OCI-LY3 (cell line): ENCODE results near the gene GMEB1.
A peak's percentile ranks its signal among the peaks of the same experiment; 100 is the strongest.
"Not testable (repeated sequence)": the region's sequence is repeated elsewhere in the genome, so short reads cannot be mapped to it uniquely, and the experiment has no call there.

ENCODE experiments used
- H2AFZ ChIP-seq: fragments of 200-600, 300-600 bp; shearing (Covaris generic); 2 replicates; pipeline ENCODE4 v1.6.0; 2014; ENCODE audit warnings: antibody characterized with exemption, low read depth, low read length
- H3K27ac ChIP-seq: fragments of 200-600, 300-600 bp; sonication (generic); 2 replicates; pipeline ENCODE4 v1.5.1; 2014; ENCODE audit warnings: mild to moderate bottlenecking, low read length, moderate library complexity, mixed read lengths
- H3K27me3 ChIP-seq: fragments of 200-600, 300-600 bp; sonication (generic); 2 replicates; pipeline ENCODE4 v1.6.1; 2014; ENCODE audit warnings: low read depth, low read length, mixed read lengths
- H3K36me3 ChIP-seq: fragments of 200-600, 300-600 bp; sonication (generic); replicated peaks from 2 replicates; pipeline ENCODE3; 2014; ENCODE audit warnings: low read depth, low read length, mixed read lengths
- H3K4me1 ChIP-seq: fragments of 300-600, 200-600 bp; sonication (generic); 2 replicates; pipeline ENCODE4 v1.6.1; 2014; ENCODE audit warnings: low read length, mixed read lengths
- H3K4me2 ChIP-seq: fragments of 200-600, 300-600 bp; sonication (generic); 2 replicates; pipeline ENCODE4 v1.6.1; 2014; ENCODE audit warnings: low read length, mixed read lengths
- H3K4me3 ChIP-seq: fragments of 300-600, 200-600 bp; sonication (generic); 2 replicates; pipeline ENCODE4 v1.5.1; 2014; ENCODE audit warnings: antibody characterized with exemption, mild to moderate bottlenecking, low read length, moderate library complexity
- H3K79me2 ChIP-seq: fragments of 300-600, 200-600 bp; shearing (Covaris generic); 2 replicates; pipeline ENCODE4 v1.6.1; 2014; ENCODE audit warnings: mild to moderate bottlenecking, low read length, mixed read lengths
- H3K9ac ChIP-seq: fragments of 300-600, 200-600 bp; shearing (Covaris generic); 2 replicates; pipeline ENCODE4 v1.6.0; 2014; ENCODE audit warnings: mild to moderate bottlenecking, low read length, moderate library complexity
- H3K9me3 ChIP-seq: fragments of 200-600, 300-600 bp; shearing (Covaris generic); 2 replicates; pipeline ENCODE4 v1.6.1; 2014; ENCODE audit warnings: low read length, mixed read lengths; ENCODE audit not compliant: insufficient read depth
- H4K20me1 ChIP-seq: fragments of 200-600, 300-600 bp; sonication (generic); 2 replicates; pipeline ENCODE4 v1.6.1; 2016; ENCODE audit warnings: low read length, mixed read lengths; ENCODE audit not compliant: insufficient read depth
- CTCF ChIP-seq: fragments of 200-600, 300-600 bp; sonication (generic); IDR thresholded peaks from 2 replicates; pipeline ENCODE4 v1.5.1; 2014; ENCODE audit warnings: antibody characterized with exemption, low read length, low read depth
- EZH2phosphoT487 ChIP-seq: fragments of 200-600 bp; shearing (Covaris generic); IDR thresholded peaks from 2 replicates; pipeline ENCODE4 v1.6.1; 2018; ENCODE audit warnings: antibody characterized with exemption, mixed run types, low read depth

GMEB1 gene

GRCh38 chr1:28642056-28642846, 26.3 kb upstream of the GMEB1 start:
- Histone ChIP-seq H3K9me3 (no peaks in the 10 kb centered on the region), H4K20me1 (no peaks in the 10 kb centered on the region), H2AFZ (peak overlapping the region; percentile 68), H3K9ac (peak overlapping the region; percentile 93), H3K79me2 (peaks cover 28% of the 10 kb centered on the region), H3K4me3 (peak overlapping the region; percentile 94), H3K27me3 (no peaks in the 10 kb centered on the region), H3K4me2 (peak overlapping the region; percentile 94), H3K36me3 (no peaks in the 10 kb centered on the region), H3K4me1 (peaks cover 14% of the 10 kb centered on the region), H3K27ac (peak overlapping the region; percentile 67)
- TF ChIP-seq CTCF (no peak), EZH2phosphoT487 (no peak)

GRCh38 chr1:28642847-28643635, 25.5 kb upstream of the GMEB1 start, which contains the start of gene TAF12:
TSS of gene TAF12 (minus strand) at chr1:28643067. CDS start at chr1:28622081, 20,986 bp downstream.
- Histone ChIP-seq H3K79me2 (peaks cover 28% of the 10 kb centered on the region), H3K9ac (peak within 1 kb of the TSS; percentile 99), H3K4me1 (peaks cover 20% of the 10 kb centered on the region), H3K27ac (peak within 1 kb of the TSS; percentile 94), H2AFZ (peak within 1 kb of the TSS; percentile 71), H3K4me3 (peak within 1 kb of the TSS; percentile 94), H3K27me3 (no peaks in the 10 kb centered on the region), H3K36me3 (no peaks in the 10 kb centered on the region), H3K9me3 (no peaks in the 10 kb centered on the region), H3K4me2 (peak within 1 kb of the TSS; percentile 94), H4K20me1 (no peaks in the 10 kb centered on the region)
- TF ChIP-seq EZH2phosphoT487 = no peak
- peak; percentile 47 for TF ChIP-seq CTCF

GRCh38 chr1:28644494-28644893, 24.1 kb upstream of the GMEB1 start:
- peak overlapping the region; percentile 94 for H3K4me3 ChIP-seq
- H3K4me2 ChIP-seq = peak overlapping the region; percentile 89
- H2AFZ ChIP-seq = no peak overlapping the region
- H3K9me3 ChIP-seq = no peaks in the 10 kb centered on the region
- H3K27me3 ChIP-seq = no peaks in the 10 kb centered on the region
- H3K4me1 ChIP-seq = peaks cover 20% of the 10 kb centered on the region
- peak overlapping the region; percentile 99; the same call in 1 of the 2 replicates for H3K9ac ChIP-seq
- no peaks in the 10 kb centered on the region for H3K36me3 ChIP-seq
- TF ChIP-seq CTCF = no peak
- H3K79me2 ChIP-seq = peaks cover 28% of the 10 kb centered on the region
- no peaks in the 10 kb centered on the region for H4K20me1 ChIP-seq
- peak overlapping the region; percentile 94; the same call in 1 of the 2 replicates for H3K27ac ChIP-seq

- H4K20me1 ChIP-seq, H2AFZ ChIP-seq, H3K27ac ChIP-seq, H3K9me3 ChIP-seq, H3K27me3 ChIP-seq, H3K36me3 ChIP-seq, H3K4me2 ChIP-seq, H3K9ac ChIP-seq, H3K4me3 ChIP-seq: not testable (repeated sequence)
- H3K79me2 ChIP-seq = peaks cover 28% of the 10 kb centered on the region
- peaks cover 20% of the 10 kb centered on the region for H3K4me1 ChIP-seq
Observed at GRCh38 chr1:28645406-28645805, 23.2 kb upstream of the GMEB1 start.
